ENCODE measurements around the gene TNNT1.
"Not testable (repeated sequence)": the region's sequence is repeated elsewhere in the genome, so short reads cannot be mapped to it uniquely, and the experiment has no call there.

The TNNT1 gene

DNA sequence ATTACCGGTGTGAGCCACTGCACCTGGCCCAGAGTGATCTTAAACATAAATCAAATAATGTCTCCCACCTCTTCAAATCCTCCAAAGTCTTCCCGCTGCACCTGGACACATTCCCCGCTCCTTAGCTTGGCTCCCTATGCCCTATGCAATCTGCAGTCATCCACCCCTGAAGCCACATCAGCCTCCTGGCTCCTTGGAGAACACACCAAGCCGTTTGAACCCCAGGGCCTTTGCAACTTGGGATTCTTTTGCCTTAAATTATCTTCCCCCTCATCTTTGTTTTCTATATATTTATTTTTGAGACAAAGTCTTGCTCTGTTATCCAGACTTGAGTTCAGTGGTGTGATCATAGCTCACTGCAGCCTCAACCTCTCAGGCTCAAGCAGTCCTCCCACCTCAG is 20.1 kb upstream of the TNNT1 start:
- DNase-seq (ENCODE audit: low read depth in 2 of 2), result no peak

GRCh38 chr19:55166530-55167268 is 17.7 kb upstream of the TNNT1 start, which contains the start of gene DNAAF3:
Gene DNAAF3, minus strand, starts transcription at chr19:55166613. Its CDS starts 200 bp downstream, at chr19:55166413.
- peak; percentile 76 to 87 for DNase-seq (ENCODE audit: low read depth in 2 of 2)

DNA sequence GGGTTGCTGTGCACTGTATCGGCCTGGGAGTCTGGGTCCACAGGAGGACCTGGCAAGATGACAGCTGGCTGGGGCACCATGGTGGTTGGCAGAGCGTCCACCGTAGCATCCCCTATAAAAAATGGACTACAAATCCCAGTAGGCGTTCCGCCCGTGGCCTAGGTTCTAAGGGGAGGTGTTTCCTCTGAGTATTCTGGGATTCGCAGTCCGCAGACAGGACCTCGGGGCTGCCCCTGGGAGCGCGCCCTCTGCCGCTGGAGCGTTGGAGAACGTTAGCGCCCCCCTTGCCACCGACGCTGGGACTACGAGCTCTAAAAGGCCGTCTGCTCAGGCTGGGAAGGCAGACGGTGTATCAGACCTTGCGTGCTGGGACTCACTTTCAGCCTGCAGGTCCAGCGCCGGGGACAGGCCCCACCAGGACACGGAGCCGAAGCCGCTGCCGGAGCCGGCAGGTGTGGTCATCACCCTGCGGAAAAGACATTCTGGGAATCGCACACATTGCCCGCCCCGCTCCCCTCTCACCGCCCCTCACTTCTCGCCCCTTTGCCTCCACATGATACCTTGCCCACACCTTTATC is 17.0 kb upstream of the TNNT1 start:
- peak; percentile 43 to 50 for DNase-seq (ENCODE audit: low read depth in 2 of 2)

DNA sequence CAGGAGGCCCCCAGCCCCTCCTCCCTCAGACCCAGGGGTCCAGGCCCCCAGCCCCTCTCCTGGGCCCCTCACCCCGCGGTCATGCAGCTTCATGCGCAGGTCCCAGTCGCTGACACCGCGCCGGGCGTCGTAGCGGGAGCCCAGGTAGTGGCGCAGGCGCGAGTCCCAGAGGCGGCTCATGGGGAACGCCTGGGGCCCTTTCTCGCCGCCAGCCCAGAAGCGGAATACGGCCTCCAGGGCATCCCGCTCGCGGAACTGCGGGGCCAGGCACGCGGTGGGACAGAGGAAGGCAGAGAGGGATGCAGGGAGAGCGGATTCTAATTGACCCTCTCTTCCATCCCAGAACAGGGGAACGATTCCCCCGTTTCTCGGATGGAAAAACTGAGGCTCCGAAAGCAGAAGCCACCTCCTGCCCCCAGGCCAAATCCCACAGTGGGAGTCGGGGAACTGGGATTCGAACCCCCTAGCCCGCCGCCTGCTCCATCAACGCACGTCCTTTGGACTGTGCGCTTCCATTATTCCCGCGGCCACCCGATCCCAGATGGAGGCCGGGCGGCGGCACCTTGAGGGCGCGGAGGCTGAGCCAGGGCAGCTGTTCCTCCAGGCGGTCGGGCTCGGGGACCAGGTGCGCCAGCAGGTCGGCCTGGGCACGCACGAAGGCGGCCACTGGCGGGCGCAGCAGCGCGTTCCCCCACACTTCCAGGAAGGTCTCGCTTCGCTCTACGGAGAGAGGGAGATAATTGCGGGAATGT is 12.7 kb upstream of the TNNT1 start:
- DNase-seq (ENCODE audit: low read depth in 2 of 2), result no peak

- DNase-seq (ENCODE audit: low read depth in 2 of 2), result no peak
These were observed 12.0 kb upstream of the TNNT1 start for GRCh38 chr19:55160986-55161365.

- DNase-seq (ENCODE audit: low read depth in 2 of 2), result peak; percentile 83 to 89
These were observed 11.4 kb upstream of the TNNT1 start for GRCh38 chr19:55160128-55160985.

GRCh38 chr19:55158848-55159749 is 10.1 kb upstream of the TNNT1 start:
- DNase-seq (ENCODE audit: low read depth in 2 of 2), result no peak

GRCh38 chr19:55158423-55158822 is 9.4 kb upstream of the TNNT1 start:
- DNase-seq (ENCODE audit: low read depth in 2 of 2), result no peak

- DNase-seq (ENCODE audit: low read depth in 2 of 2), result no peak
These were observed 8.3 kb upstream of the TNNT1 start, which contains the start of gene TNNI3 for GRCh38 chr19:55157064-55157908. Gene TNNI3, minus strand, starts transcription at chr19:55157732. Its CDS starts 143 bp downstream, at chr19:55157589.

DNA sequence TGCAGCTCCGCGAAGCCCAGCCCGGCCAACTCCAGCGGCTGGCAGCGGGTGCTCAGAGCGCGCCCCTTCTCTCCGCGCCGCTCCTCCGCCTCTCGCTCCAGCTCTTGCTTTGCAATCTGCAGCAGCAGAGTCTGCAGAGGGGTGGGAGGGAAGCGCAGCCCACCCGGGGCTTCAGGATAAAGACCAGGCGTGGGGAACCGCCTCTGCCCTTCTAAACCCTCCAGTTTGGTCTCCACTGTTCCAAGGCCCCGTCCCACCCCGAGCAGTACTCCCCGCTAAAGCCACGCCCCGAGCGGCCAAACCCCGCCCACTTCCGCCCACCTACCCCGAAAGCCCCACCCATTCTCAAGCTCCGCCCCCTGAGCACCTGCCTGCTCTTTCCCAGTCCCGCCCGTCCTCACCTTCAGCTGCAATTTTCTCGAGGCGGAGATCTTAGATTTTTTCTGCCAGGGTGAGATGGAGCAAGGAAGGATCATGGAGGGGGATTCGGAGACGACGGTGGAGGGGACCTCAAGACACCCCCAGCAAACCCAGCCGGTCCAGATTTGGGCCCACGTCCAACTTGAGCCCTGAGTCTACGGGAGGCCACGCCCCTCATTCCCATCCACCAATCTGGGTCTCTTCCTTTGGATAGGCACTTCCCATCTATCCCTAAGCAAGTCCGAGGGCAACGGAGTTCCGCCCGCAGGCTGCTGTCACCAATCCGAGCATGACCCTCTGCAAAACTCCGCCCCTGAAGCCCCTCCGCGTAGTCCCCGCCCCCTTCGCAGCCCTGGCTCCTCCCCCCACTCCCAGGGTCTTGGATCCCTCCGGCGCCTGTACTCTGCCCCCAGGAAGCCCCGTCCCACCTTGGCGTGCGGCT is 7.4 kb upstream of the TNNT1 start:
- DNase-seq (ENCODE audit: low read depth in 2 of 2), result no peak

DNA sequence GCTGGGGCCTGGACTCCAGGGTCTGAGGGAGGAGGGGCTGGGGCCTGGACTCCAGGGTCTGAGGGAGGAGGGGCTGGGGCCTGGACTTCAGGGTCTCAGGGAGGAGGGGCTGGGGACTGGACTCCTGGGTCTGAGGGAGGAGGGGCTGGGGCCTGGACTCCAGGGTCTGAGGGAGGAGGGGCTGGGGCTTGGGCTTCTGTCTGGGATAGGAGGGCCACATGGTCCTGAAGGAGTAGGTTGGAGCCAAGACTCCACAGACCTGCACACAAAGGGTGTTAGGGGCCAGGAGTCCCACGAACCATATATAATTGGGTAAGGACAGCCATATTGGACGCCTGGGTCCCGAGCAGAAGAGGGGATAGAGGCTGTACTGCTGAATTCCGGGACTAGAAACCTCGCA is 6.8 kb upstream of the TNNT1 start:
- not testable (repeated sequence) for DNase-seq (ENCODE audit: low read depth in 2 of 2)

- no peak for DNase-seq (ENCODE audit: low read depth in 2 of 2)
These were observed 4.8 kb upstream of the TNNT1 start for GRCh38 chr19:55153652-55154264.

DNA sequence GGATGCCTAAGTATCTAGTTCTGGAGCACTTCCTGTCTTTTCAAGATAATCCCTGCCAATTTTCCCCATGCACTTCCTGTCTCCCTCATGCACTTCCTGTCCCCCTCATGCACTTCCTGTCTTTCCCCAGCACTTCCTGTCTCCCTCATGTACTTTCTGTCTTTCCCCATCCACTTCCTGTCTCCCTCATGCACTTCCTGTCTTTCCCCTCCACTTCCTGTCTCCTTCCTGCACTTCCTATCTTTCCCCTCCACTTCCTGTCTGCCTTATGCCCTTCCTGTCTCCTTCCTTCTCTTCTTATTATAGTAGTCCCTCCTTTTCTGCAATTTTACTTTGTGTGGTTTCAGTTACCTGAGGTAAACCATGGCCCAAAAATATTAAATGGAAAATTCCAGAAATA is 3.0 kb upstream of the TNNT1 start:
- DNase-seq (ENCODE audit: low read depth in 2 of 2), result no peak

DNA sequence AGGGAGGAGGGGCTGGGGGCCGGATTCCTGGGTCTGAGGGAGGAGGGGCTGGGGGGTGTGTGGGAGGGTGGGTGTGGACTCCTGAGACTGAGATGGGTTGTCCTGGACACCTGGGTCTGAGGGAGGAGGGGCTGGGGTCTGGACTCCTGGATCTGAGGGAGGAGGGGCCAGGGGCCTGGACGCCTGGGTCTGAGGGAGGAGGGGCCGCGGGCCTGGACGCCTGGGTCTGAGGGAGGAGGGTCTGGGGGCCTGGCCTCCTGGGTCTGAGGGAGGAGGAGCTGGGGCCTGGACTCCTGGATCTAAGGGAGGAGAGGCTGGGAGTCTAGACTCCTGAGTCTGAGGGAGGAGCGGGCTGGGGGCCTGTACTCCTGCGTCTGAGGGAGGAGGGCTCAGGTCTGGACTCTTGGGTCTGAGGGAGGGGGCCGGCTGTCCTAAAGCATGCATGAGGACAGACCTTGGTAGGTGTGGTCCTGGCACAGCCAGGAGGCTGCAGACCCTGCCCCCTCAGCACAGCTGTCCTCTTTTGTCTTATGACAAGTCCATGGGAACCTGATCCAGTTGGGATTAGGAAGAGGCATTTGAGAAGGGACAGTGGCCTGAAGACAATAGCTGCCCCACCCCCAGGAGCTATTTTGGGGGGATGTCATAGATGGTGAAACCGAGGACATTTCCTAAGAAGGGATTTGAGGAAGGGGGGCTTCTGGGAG is 1.3 kb downstream of the TNNT1 start:
- no peak for DNase-seq (ENCODE audit: low read depth in 2 of 2)

DNA sequence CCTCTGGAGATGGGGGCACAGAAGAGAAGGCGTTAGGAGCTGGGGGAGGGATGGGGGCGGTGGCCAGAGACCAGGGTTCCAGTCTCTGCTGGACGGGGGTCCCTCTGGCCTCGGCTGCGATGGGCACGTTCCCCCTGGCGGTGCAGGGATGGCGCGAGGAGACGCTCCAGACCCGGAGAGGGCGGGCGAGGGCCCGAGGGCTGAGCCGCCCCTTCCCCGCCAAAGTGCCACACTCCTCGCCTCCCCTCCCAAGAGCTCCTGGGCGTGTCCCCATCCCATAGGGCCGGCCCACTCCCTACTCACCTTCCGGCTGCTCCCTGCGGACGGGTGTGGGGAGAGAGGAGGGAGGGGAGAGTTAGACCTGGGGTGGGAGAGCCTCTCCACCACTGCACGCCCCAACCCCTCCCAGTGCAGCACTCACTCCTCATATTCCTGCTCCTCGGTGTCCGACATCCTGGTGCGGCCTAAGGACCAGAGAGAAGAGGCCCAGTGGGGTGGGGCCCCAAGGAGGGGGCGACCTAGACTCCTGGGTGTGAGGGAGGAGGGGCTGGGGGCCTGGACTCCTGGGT is 2.2 kb downstream of the TNNT1 start:
- DNase-seq (ENCODE audit: low read depth in 2 of 2), result no peak

DNA sequence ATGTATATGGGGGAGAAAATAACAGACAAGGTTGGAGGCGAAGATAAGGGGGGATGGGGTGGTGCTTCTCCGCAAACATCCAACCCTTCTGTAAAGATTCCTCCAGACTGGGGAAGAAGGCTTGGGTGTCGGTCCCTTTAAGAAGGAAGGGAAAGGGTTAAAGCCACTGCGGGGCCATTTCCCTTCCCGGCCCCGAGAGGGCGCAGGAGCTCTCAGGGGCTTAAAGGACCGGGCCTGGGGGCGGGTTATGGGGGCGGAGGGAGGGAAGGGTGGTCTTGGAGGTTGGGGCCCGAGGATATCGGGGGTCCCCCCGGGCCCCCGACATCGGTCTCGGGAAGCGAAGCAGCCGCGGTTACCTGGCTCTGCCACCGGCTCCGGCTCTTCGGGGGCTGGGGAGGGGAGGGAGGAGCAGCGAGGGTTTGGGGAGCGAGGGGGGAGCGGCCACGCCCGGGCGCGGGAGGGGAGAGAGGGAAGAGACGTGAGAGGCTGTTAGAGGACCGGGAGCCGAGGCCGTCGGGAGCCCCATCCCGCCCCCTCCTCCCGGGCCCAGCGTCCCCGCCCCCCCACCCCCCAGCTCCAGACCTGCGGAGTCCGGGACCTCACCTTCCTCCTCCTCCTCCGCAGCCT is 2.8 kb downstream of the TNNT1 start:
- no peak for DNase-seq (ENCODE audit: low read depth in 2 of 2)

GRCh38 chr19:55145232-55145631 is 3.8 kb downstream of the TNNT1 start:
- no peak for DNase-seq (ENCODE audit: low read depth in 2 of 2)
